Hepatocyte (in vitro differentiated cells): ENCODE results near the gene ASB5. TPM values are rescaled to one million over a fixed set of nuclear protein-coding genes. Genes with fewer than 3 reads are reported as not detected.
"Not testable (repeated sequence)": the region's sequence is repeated elsewhere in the genome, so short reads cannot be mapped to it uniquely, and the experiment has no call there.

Experiments used
- DNase-seq: peaks from one replicate; pipeline ENCODE4 v3.0.0-alpha.2; 2016; ENCODE audit warnings: low spot score
- H2AFZ ChIP-seq: fragments of 200-600 bp; sonication (generic); 2 replicates; pipeline ENCODE4 v1.6.0; 2016; ENCODE audit warnings: antibody characterized with exemption, mild to moderate bottlenecking
- H3K27ac ChIP-seq: fragments of 200-600 bp; sonication (generic); 2 replicates; pipeline ENCODE4 v1.5.1; 2016; ENCODE audit warnings: mild to moderate bottlenecking
- H3K27me3 ChIP-seq: fragments of 200-600 bp; sonication (generic); 2 replicates; pipeline ENCODE4 v1.6.1; 2016
- H3K36me3 ChIP-seq: fragments of 200-600 bp; sonication (generic); replicated peaks from 2 replicates; pipeline ENCODE4 v1.5.1; 2016; ENCODE audit warnings: low read depth; ENCODE audit not compliant: insufficient read depth
- H3K4me1 ChIP-seq: fragments of 200-600 bp; sonication (generic); 2 replicates; pipeline ENCODE4 v1.5.1; 2016; ENCODE audit warnings: mild to moderate bottlenecking, moderate library complexity; ENCODE audit not compliant: insufficient read depth
- H3K4me2 ChIP-seq: fragments of 200-600 bp; sonication (generic); 2 replicates; pipeline ENCODE4 v1.6.0; 2016
- H3K4me3 ChIP-seq: fragments of 200-600 bp; sonication (generic); 2 replicates; pipeline ENCODE4 v1.5.1; 2016; ENCODE audit warnings: mild to moderate bottlenecking
- H3K79me2 ChIP-seq: fragments of 200-600 bp; sonication (generic); 2 replicates; pipeline ENCODE4 v1.6.0; 2017; ENCODE audit warnings: mild to moderate bottlenecking
- H3K9me2 ChIP-seq: fragments of 200-600 bp; sonication (generic); replicated peaks from 2 replicates; pipeline ENCODE4 v1.6.0; 2017; ENCODE audit warnings: mild to moderate bottlenecking; ENCODE audit not compliant: insufficient read depth
- H3K9me3 ChIP-seq: fragments of 200-600 bp; sonication (generic); 2 replicates; pipeline ENCODE4 v1.5.1; 2016; ENCODE audit warnings: low read depth, mild to moderate bottlenecking
- H4K20me1 ChIP-seq: fragments of 200-600 bp; sonication (generic); 2 replicates; pipeline ENCODE4 v1.6.0; 2016; ENCODE audit warnings: mild to moderate bottlenecking; ENCODE audit not compliant: insufficient read depth, poor library complexity, severe bottlenecking
- CTCF ChIP-seq: fragments of 200-600 bp; sonication (generic); IDR thresholded peaks from 2 replicates; pipeline ENCODE4 v1.5.1; 2016; ENCODE audit warnings: antibody characterized with exemption, mild to moderate bottlenecking; ENCODE audit not compliant: poor library complexity
- EZH2 ChIP-seq: fragments of 200-600 bp; sonication (generic); IDR thresholded peaks from 2 replicates; pipeline ENCODE4 v1.6.1; 2016; ENCODE audit warnings: antibody characterized with exemption, mild to moderate bottlenecking, borderline replicate concordance
- EZH2phosphoT487 ChIP-seq: fragments of 200-600 bp; sonication (generic); IDR thresholded peaks from one replicate; pipeline ENCODE4 v1.6.1; 2018; ENCODE audit warnings: antibody characterized with exemption, mild to moderate bottlenecking, low read depth, moderate library complexity; ENCODE audit not compliant: unreplicated experiment, severe bottlenecking
- WGBS: methylation state at CpG from one replicate; pipeline ENCODE4 v1.1.6; 2016; ENCODE audit warnings: low lambda C conversion rate; ENCODE audit errors: missing lambda C conversion rate; 5-methylcytosine and 5-hydroxymethylcytosine counted together
- polyA plus RNA-seq: library from polyadenylated mRNA; unstranded; fragments of >200 nt; fragmentation: Nextera tagmentation; extraction: Ambion mirVana; gene quantifications from 2 replicates; pipeline ENCODE4 v1.2.1, GENCODE V29; 2016
- total RNA-seq: library from RNA; depleted of rRNA; stranded (reverse); fragments of >200 nt; gene quantifications from 2 replicates; pipeline ENCODE4 v1.2.3, GENCODE V29; 2014

ASB5 gene
- total and polyA plus RNA-seq, 2 experiments from 2014 or later, result 0.10 to 0.30 TPM

- no peaks in the 10 kb centered on the region for H3K27me3 ChIP-seq
- no peak overlapping the region for H3K4me3 ChIP-seq
- no peaks in the 10 kb centered on the region for H3K4me1 ChIP-seq
Observed at GRCh38 chr4:176300565-176300964, 31.5 kb upstream of the ASB5 start.

GRCh38 chr4:176300036-176300435 lies 31.0 kb upstream of the ASB5 start:
- Histone ChIP-seq H3K4me1 (no peaks in the 10 kb centered on the region), H3K4me3 (no peak overlapping the region), H3K27ac (no peak overlapping the region), H3K36me3 (no peaks in the 10 kb centered on the region), H3K4me2 (no peak overlapping the region), H2AFZ (no peak overlapping the region), H3K79me2 (no peaks in the 10 kb centered on the region), H3K9me2 (no peaks in the 10 kb centered on the region), H4K20me1 (no peaks in the 10 kb centered on the region), H3K27me3 (no peaks in the 10 kb centered on the region), H3K9me3 (no peaks in the 10 kb centered on the region)
- no peak for DNase-seq
- WGBS, result 67% methylated on average over 9 of the region's 9 CpGs
- TF ChIP-seq EZH2phosphoT487 (no peak), CTCF (no peak), EZH2 (no peak)

More at GRCh38 chr4:176300565-176300964, 31.5 kb upstream of the ASB5 start:
- Histone ChIP-seq H3K4me2 (no peak overlapping the region), H3K79me2 (no peaks in the 10 kb centered on the region), H3K27ac (no peak overlapping the region), H3K9me3 (no peaks in the 10 kb centered on the region), H3K9me2 (no peaks in the 10 kb centered on the region), H4K20me1 (no peaks in the 10 kb centered on the region), H2AFZ (no peak overlapping the region), H3K36me3 (no peaks in the 10 kb centered on the region)
- TF ChIP-seq EZH2 (no peak), EZH2phosphoT487 (no peak), CTCF (no peak)
- no peak for DNase-seq

- Histone ChIP-seq H3K9me2 (no peaks in the 10 kb centered on the region), H3K27me3 (no peaks in the 10 kb centered on the region), H3K9me3 (no peaks in the 10 kb centered on the region), H3K4me3 (no peak overlapping the region), H3K79me2 (no peaks in the 10 kb centered on the region), H4K20me1 (no peaks in the 10 kb centered on the region), H3K4me2 (no peak overlapping the region), H3K36me3 (no peaks in the 10 kb centered on the region), H3K4me1 (no peaks in the 10 kb centered on the region), H3K27ac (no peak overlapping the region), H2AFZ (no peak overlapping the region)
- TF ChIP-seq EZH2, result no peak
- no peak for TF ChIP-seq EZH2phosphoT487
- TF ChIP-seq CTCF, result no peak
- DNase-seq, result no peak
- WGBS, result 65% methylated on average over 6 of the region's 6 CpGs
Observed at GRCh38 chr4:176298664-176299063, 29.6 kb upstream of the ASB5 start.

- H3K4me2 ChIP-seq, H3K4me3 ChIP-seq, H3K9me2 ChIP-seq, H3K4me1 ChIP-seq, H3K36me3 ChIP-seq, H2AFZ ChIP-seq, DNase-seq, H3K27me3 ChIP-seq, H4K20me1 ChIP-seq, H3K27ac ChIP-seq, H3K9me3 ChIP-seq, H3K79me2 ChIP-seq: not testable (repeated sequence)
- 42% methylated on average over 5 of the region's 5 CpGs for WGBS
Observed at GRCh38 chr4:176295907-176296306, 26.9 kb upstream of the ASB5 start.
